ENCODE measurements around the gene IKBKG.
"Not testable (repeated sequence)": the region's sequence is repeated elsewhere in the genome, so short reads cannot be mapped to it uniquely, and the experiment has no call there.

Gene IKBKG

DNA sequence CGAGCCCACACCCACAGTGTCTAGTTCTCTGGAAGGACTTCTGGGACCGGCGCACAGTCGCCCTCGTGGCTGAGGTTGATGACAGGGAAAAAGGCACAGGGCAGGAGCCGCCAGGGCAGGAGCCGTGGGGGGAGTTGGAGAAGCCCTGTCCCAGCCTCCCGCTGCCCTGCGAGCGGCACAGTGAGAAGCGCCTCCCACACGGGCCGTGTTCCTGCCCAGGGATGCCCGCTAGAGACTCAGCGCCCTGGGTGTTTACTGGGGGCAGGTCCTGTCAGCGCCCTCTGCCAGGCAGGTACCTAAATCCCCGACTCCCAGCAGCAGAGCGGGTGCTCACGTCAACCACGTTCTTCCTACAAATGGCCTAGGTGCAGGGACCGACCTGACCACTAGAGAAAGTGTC is 11.5 kb downstream of the IKBKG start:
- not testable (repeated sequence) for DNase-seq (ENCODE audit: low read depth in 2 of 2)

- DNase-seq (ENCODE audit: low read depth in 2 of 2): not testable (repeated sequence)
Measured at GRCh38 chrX:154560326-154560725, 12.9 kb downstream of the IKBKG start.

GRCh38 chrX:154562295-154562694 is 14.9 kb downstream of the IKBKG start:
- DNase-seq (ENCODE audit: low read depth in 2 of 2): not testable (repeated sequence)

DNA sequence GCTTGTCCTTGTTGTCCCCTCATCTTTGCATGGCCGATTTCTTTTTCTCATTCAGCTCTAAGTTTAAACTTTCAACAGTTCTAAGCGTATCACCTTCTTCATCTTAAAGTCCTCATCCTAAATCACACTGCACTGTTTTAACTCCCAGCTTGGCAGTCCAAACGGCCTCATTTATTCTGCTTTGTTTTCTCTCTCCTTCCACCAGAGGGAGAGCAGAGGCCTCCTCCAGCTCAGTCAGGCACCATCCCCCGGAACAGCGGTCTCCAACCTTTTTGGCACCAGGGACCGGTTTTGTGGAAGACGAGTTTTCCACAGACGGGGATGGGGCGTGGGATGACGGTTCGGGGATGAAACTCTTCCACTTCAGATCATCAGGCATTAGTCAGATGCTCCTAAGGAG is 22.9 kb downstream of the IKBKG start:
- not testable (repeated sequence) for DNase-seq (ENCODE audit: low read depth in 2 of 2)

DNA sequence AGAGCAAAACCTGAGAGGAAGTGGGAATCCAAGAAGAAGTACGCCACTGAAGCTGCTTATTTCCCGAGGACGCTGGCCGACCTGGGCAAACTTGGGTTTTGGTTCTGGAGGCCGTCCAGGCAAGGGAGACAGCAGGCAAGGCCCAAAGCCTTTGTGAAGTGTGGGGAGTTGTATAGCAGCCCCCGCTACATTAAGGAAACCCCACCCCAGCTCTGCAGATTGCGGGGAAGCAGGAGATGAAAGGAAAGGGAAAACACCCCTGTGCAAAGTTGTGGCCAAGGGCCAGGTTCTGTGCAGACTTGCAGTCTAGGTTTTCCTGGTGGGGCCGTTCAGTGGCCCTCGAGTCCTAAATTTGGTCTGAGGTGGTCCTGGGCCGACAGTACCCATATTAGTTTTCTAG is 25.6 kb downstream of the IKBKG start:
- DNase-seq (ENCODE audit: low read depth in 2 of 2): not testable (repeated sequence)

DNA sequence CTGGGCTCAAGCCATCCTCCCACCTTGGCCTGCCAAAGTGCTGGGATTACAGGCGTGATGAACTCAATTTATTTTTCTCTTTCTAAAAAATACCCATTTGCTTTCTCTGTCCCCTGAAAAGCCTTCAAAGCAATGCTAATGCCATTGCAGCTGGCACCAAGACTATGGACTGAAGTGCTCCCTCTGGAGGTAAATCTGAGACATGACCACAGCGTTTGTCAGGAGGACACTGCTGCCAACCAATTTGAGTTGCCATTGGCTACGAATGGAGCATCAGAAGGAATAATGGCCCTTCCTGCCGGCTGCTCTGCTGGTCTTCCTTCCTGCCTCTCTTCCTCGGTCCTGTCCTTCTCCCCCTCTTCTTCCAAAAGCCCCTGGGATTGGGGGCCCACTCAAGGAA is 27.7 kb downstream of the IKBKG start:
- DNase-seq (ENCODE audit: low read depth in 2 of 2): not testable (repeated sequence)

DNA sequence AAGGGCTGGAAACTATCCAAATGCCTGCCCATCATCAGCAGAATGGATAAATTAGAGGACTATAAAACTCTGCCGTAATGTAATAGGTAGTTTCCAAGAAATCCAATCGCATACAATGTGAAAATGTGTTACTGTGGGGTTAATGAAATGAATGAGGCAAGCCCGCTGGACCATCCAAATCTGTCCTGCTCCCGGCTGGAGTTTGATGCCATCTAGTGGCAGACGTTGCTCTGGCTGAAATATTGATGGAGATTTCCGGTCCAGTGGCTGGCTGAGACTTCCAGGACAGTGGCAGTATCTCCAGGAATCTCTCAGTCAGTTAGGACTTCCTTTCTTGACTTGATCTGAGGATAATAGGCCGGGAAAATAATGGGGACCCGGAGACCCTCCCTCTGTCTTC is 35.6 kb downstream of the IKBKG start:
- not testable (repeated sequence) for DNase-seq (ENCODE audit: low read depth in 2 of 2)

DNA sequence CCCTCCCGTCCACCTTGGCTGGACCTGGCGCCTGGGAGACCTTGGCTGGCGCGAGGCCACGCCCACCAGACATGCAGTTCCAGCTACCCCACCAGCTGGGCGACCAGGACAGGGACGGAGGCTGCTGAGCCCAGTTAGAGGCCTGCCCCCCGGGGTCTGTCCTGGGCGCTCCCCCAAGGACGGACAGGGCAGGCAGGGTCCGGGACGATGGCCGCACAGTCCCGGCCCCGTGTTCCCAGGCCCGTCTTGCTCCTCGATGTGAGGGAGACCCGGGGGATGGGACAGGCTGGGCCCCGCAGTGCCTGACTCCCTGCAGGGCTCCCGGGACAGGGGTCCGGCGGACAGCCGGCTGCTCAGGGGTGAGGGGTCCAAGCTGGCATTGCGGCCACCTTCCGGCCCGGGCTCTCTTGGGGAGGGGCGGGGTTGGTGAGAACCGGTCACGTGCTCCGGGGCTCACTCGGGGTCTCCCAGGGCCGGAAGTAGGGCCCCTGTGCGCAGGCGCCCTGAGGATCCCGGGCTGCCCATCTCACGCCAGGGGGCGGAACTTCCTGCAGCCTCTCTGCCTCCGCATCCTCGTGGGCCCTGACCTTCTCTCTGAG is 37.3 kb downstream of the IKBKG start, which contains the start of gene CTAG1A:
Gene CTAG1A, plus strand, starts transcription at position 549 of the 599 bp plus-strand sequence. CDS start 74 bp downstream, outside the sequence.
- DNase-seq (ENCODE audit: low read depth in 2 of 2): not testable (repeated sequence)

GRCh38 chrX:154590415-154590814 is 43.0 kb downstream of the IKBKG start:
- not testable (repeated sequence) for DNase-seq (ENCODE audit: low read depth in 2 of 2)

DNA sequence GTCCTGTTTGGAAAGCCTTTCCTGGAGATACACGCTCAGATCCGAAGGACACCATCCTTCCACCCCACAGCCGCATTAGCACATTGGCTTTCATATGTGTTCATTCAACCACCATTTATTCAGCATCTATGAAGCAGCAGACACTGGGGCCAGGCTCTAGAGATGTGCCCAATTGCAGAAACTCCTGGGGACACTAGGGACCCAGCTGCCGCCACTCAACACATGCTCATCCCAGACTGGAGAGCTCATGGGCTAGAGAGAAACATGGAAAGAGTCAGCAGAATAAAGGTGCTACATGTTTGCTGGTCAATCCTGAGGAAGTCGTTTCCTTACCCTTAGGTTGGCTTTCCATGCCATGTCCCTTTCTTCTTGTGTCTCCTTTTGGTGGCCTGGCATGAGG is 45.1 kb downstream of the IKBKG start:
- DNase-seq (ENCODE audit: low read depth in 2 of 2): no peak

GRCh38 chrX:154593201-154593600 is 45.8 kb downstream of the IKBKG start:
- DNase-seq (ENCODE audit: low read depth in 2 of 2): no peak

DNA sequence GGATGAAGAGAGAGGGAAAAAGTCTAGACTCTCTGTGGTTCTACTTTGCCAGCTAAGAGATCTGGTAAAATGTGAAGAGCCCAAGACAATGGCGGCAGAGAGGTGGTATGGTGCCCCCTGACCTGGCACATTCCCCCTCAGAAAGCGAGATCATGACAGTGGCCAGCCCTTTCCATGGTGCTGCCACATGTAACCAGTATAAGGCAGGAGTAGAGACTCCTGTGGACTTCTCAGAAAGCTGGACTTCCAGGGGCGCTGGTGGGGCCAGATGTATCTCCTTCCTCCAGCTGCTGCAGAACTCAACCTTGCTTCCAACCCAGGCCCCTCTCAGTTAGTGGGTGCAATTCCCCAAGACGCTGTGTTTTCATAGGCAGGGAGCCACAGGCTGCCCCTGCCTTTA is 47.1 kb downstream of the IKBKG start:
- no peak for DNase-seq (ENCODE audit: low read depth in 2 of 2)

DNA sequence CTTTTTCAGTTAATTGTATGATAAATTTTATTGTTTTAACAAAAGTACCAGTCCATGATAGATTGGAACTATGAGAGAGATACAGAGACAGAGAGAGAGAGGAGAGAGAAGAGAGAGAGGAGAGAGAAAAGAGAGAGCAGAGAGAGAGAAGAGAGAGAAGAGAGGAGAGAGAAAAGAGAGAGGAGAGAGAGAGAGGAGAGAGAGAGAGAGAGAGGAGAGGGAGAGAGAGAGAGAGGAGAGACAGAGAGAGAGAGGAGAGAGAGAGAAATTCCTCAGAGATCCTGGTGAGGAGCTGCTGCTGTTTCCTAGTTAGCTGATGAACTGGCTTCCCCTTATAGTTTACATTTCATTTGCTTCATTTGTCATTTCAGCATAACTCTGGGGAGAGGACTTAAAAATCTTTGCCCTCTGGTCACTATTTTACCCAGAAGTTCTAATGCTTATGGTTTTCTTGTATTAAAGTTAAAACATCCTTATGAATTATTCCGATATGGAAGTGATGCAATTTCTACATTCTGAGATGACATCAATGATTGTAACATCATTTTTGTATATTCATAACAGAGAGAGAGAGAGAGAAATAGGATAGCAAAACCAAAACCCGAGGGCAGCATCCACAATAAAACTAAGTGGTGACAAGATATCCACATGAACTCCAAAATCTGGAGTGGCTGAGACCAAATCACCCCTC is 48.3 kb downstream of the IKBKG start:
- no peak for DNase-seq (ENCODE audit: low read depth in 2 of 2)

DNA sequence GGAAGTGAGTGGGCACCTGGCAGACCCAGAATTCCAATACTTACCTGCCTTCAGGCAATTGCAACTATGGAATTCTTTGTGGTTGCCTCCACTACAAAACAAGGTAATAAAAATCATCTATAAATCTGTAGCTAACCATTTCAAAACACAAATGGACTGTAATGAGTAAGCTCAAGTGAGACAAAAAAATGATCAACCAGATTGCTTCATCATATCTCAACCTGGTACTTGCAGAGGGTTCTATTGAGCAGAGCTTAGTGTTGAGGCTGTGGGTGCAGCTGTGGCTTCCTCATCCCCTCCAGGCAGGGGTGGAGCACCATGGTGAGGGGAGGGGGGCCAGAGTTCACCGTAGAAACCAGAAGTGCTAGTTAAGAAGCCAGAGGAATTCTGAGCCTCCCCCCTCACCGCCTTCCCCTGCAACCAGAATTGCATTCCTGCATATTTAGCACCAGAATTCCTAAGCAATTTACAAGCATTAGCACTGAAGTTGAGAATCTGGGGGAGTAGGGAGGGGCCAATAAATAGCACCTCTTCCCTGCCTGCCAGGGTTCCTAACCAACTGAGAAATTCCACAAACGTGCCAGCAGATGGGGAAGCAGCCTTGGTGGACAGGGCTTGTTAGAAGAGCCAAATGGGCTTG is 49.0 kb downstream of the IKBKG start:
- DNase-seq (ENCODE audit: low read depth in 2 of 2): no peak

DNA sequence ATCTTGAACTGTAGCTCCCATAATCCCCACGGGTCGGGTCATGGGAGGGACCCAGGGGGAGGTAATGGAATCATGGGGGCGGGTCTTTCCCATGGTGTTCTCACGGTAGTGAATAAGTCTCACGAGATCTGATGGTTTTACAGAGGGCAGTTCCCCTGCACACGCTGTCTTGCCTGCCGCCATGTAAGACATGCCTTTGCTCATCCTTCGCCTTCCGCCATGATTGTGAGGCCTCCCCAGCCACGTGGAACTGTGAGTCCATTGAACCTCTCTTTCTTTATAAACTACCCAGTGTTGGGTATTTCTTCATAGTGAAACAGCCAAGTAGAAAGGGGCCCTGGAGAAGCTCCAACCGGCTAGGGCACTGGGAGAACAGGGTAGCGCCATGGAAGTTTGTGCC is 49.8 kb downstream of the IKBKG start:
- no peak for DNase-seq (ENCODE audit: low read depth in 2 of 2)

GRCh38 chrX:154598656-154599055 is 51.2 kb downstream of the IKBKG start:
- no peak for DNase-seq (ENCODE audit: low read depth in 2 of 2)

- DNase-seq (ENCODE audit: low read depth in 2 of 2): no peak
Measured at GRCh38 chrX:154599531-154599930, 52.1 kb downstream of the IKBKG start.

DNA sequence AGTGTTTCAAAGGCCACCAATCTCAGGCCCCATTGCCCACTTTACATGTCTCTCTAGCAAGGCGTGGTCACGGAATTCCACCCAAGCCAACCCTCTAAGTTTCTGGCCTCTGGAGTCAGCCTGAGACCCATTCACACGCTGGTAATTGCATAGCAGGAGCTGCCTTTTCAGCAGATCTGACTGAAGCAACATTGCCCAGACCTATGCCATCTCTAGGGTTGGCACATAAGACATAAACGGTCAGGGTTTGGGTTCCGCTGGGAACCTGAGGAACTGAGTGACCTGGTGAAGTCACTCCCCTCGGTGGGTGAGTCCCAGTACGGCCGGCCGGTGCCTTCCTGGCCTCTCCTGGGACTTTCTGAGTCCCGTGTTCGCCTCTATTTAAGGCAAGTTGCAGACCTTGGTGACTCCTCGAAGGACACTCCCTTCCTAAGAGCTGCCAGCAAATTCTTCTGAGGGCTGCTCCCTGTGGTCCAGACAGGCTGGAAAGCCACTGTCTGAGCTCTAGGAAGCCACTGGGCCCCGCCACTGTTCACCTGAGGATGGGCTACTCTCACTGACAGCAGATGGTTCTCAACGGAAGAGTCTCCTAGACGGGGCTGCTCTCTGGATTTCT is 53.4 kb downstream of the IKBKG start:
- DNase-seq (ENCODE audit: low read depth in 2 of 2): no peak

DNA sequence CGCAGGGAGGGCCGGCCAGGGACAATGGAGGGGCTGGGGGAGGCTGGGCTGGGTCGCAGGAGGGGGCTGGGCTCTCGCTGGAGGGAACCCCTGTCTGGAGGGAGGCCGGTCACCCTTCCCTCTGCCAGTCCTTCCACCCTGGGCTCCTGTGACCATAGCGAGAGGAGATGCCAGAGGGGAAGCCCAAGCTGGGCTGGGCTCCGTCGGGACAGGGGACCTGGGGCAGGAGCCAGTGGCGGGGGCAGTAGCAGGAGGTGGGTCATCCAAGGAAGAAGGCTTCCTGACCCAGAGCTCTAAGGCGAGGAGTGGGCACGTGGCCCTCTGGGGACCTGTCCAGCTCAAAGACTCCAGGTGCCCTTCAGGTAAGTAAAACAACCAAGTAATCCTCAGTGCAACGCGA is 54.8 kb downstream of the IKBKG start:
- DNase-seq (ENCODE audit: low read depth in 2 of 2): no peak

DNA sequence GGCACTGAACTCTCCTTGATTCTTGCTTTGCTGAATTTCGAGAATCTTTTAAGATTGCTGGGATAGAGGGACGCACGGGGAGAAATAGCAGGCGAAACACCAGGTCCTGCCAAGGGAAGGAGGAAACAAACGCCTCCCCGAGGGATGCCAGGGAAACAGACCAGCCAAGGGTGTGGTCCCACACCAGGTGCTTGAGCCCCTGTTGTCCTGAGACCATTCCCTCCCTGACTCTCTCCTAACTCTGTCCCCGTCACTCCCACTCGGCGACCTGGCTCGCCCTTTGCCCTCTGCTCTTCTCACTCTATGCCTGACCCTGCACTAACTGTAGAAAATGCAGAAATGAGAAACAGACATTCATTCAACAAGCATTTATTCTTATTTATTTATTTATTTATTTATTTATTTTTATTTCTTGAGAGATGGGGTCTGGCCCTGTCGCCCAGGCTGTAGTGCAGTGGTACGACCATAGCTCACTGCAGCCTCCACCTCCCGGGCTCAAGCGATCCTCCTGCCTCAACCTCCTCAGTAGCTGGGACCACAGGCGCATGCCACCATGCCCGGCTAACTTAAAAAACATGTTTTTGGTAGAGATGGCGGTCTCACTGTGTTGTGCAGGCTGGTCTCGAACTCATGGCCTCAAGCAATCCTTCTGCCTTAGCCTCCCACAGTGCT is 55.5 kb downstream of the IKBKG start:
- DNase-seq (ENCODE audit: low read depth in 2 of 2): no peak

GRCh38 chrX:154603438-154604430 is 56.3 kb downstream of the IKBKG start:
- no peak for DNase-seq (ENCODE audit: low read depth in 2 of 2)
